Measurements from ENCODE around the gene MEGF11. TPM values are rescaled to one million over a fixed set of nuclear protein-coding genes. Genes with fewer than 3 reads are reported as not detected.
"Not testable (repeated sequence)": the region's sequence is repeated elsewhere in the genome, so short reads cannot be mapped to it uniquely, and the experiment has no call there.

MEGF11 gene
- total RNA-seq, 1 donor from 2014 or later: not detected

- H3K36me3 Mint-ChIP-seq (ENCODE audit: low read depth): peaks cover 48% of the 10 kb centered on the region
Measured at GRCh38 chr15:65896236-65896635, 357.3 kb downstream of the MEGF11 start.

GRCh38 chr15:65893060-65893459 lies 360.5 kb downstream of the MEGF11 start:
- Mint-ChIP-seq H3K9me3 (no peaks in the 10 kb centered on the region), H3K27ac (peak overlapping the region; percentile 6), H3K4me1 (ENCODE audit: low read depth) (peaks cover 47% of the 10 kb centered on the region), H3K36me3 (ENCODE audit: low read depth) (peaks cover 52% of the 10 kb centered on the region), H3K4me3 (no peak overlapping the region), H3K27me3 (ENCODE audit: insufficient read depth) (no peaks in the 10 kb centered on the region)
- no peak for DNase-seq (ENCODE audit: low spot score)
- intact Hi-C loops (cut with micrococcal nuclease): no loop called here

More at GRCh38 chr15:65896236-65896635, 357.3 kb downstream of the MEGF11 start:
- no peak for DNase-seq (ENCODE audit: low spot score)
- Mint-ChIP-seq H3K9me3 (no peaks in the 10 kb centered on the region), H3K27me3 (ENCODE audit: insufficient read depth) (no peaks in the 10 kb centered on the region), H3K4me3 (no peak overlapping the region), H3K4me1 (ENCODE audit: low read depth) (peaks cover 47% of the 10 kb centered on the region), H3K27ac (no peak overlapping the region)
- intact Hi-C loops (cut with micrococcal nuclease): no loop called here

DNA sequence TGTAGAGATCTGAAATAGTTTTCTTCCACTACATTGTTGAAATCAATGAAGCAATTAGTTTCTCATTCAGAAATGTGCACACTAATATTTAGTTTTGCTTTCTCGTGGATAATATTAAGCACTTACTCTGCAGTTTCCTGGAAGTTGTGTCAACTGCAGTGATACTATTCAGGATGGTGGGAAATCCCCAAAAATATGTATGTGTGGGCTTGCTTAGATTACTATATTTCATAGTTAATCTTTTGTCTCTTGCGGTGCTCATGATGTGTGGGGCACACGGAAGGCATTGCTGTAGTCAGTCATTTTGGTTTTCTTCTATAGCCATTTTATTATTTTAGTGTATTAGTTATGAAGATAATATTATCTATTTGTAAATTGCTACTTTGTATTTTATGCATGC lies 364.6 kb downstream of the MEGF11 start:
- peaks cover 62% of the 10 kb centered on the region for H3K36me3 Mint-ChIP-seq (ENCODE audit: low read depth)
- H3K4me1 Mint-ChIP-seq (ENCODE audit: low read depth): peaks cover 77% of the 10 kb centered on the region
- H3K9me3 Mint-ChIP-seq: peaks cover 9% of the 10 kb centered on the region
- peak overlapping the region; percentile 40 for H3K4me3 Mint-ChIP-seq
- DNase-seq (ENCODE audit: low spot score): no peak
- H3K27me3 Mint-ChIP-seq (ENCODE audit: insufficient read depth): no peaks in the 10 kb centered on the region
- intact Hi-C loops (cut with micrococcal nuclease): no loop called here
- H3K27ac Mint-ChIP-seq: peak overlapping the region; percentile 74

DNA sequence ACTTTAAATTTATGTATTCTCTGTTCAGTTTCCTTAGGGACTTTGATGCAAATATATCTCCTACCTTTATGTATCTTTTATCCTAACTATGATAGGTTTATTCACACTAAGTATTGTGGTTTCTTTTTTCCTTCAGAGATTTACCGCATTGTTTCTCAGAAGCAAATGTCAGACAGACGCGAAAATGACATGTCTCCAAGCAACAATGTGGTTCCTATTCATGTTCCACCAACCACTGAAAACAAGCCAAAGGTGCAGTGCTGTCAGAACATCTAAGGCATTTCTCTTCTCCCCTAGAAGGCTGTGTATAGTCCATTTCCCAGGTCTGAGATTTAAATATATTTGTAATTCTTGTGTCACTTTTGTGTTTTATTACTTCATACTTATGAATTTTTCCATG lies 366.0 kb downstream of the MEGF11 start:
- H3K4me1 Mint-ChIP-seq (ENCODE audit: low read depth): peaks cover 86% of the 10 kb centered on the region
- peak overlapping the region; percentile 65 for H3K4me3 Mint-ChIP-seq
- intact Hi-C loops (cut with micrococcal nuclease): loop anchor here (1.0 to 2.0 kb wide), 5 partner anchors 18 to 813 kb away; partner anchors contain the start of genes DENND4A and RAB11A
- H3K27ac Mint-ChIP-seq: peak overlapping the region; percentile 90
- peaks cover 65% of the 10 kb centered on the region for H3K36me3 Mint-ChIP-seq (ENCODE audit: low read depth)
- peaks cover 9% of the 10 kb centered on the region for H3K9me3 Mint-ChIP-seq
- H3K27me3 Mint-ChIP-seq (ENCODE audit: insufficient read depth): no peaks in the 10 kb centered on the region
- DNase-seq (ENCODE audit: low spot score): peak; percentile 64

- H3K27me3 Mint-ChIP-seq (ENCODE audit: insufficient read depth): no peaks in the 10 kb centered on the region
Measured at GRCh38 chr15:65885668-65886218, 367.8 kb downstream of the MEGF11 start.

DNA sequence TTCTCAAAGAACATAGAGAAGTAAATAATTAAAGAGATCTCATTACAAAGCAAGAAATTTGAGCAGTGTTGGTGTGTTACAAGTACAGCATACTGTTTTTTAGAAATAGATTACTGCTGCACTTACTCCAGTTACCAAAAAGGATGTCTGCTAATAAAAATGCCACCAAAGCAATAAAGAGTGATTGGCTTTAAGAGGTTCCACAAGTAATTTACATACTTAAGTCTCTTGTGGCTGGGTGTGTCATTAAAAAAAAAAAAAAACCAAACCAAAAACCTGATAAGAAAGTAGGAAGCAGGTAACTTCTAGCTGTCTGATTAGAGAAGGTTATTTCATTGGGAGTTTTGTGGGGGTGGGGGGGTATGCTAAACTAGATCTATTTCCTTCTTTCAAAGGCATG lies 369.0 kb downstream of the MEGF11 start:
- no peak for DNase-seq (ENCODE audit: low spot score)
- no peak overlapping the region for H3K4me3 Mint-ChIP-seq
- H3K36me3 Mint-ChIP-seq (ENCODE audit: low read depth): peaks cover 65% of the 10 kb centered on the region
- intact Hi-C loops (cut with micrococcal nuclease): loop anchor here (5.0 kb wide), 1 partner anchor 352 kb away; the partner anchor contains the start of gene HACD3
- H3K27me3 Mint-ChIP-seq (ENCODE audit: insufficient read depth): no peaks in the 10 kb centered on the region
- no peak overlapping the region for H3K27ac Mint-ChIP-seq
- H3K9me3 Mint-ChIP-seq: peaks cover 9% of the 10 kb centered on the region
- peaks cover 88% of the 10 kb centered on the region for H3K4me1 Mint-ChIP-seq (ENCODE audit: low read depth)

More at GRCh38 chr15:65885668-65886218, 367.8 kb downstream of the MEGF11 start:
- H3K4me1 Mint-ChIP-seq (ENCODE audit: low read depth): peaks cover 87% of the 10 kb centered on the region
- DNase-seq (ENCODE audit: low spot score): no peak
- peaks cover 65% of the 10 kb centered on the region for H3K36me3 Mint-ChIP-seq (ENCODE audit: low read depth)
- peak overlapping the region; percentile 7 for H3K27ac Mint-ChIP-seq
- H3K9me3 Mint-ChIP-seq: peaks cover 9% of the 10 kb centered on the region
- no peak overlapping the region for H3K4me3 Mint-ChIP-seq
- intact Hi-C loops (cut with micrococcal nuclease): loop anchor here (2.0 kb wide), 1 partner anchor 815 kb away; no protein-coding TSS in a partner anchor

- Mint-ChIP-seq H3K9me3 (peaks cover 9% of the 10 kb centered on the region), H3K4me1 (ENCODE audit: low read depth) (peaks cover 79% of the 10 kb centered on the region), H3K27ac (no peak overlapping the region), H3K36me3 (ENCODE audit: low read depth) (peaks cover 63% of the 10 kb centered on the region), H3K4me3 (no peak overlapping the region), H3K27me3 (ENCODE audit: insufficient read depth) (no peaks in the 10 kb centered on the region)
- no peak for DNase-seq (ENCODE audit: low spot score)
- intact Hi-C loops (cut with micrococcal nuclease): loop anchor here (5.0 kb wide), 1 partner anchor 351 kb away; the partner anchor contains the start of gene HACD3
Measured at GRCh38 chr15:65883571-65883970, 370.0 kb downstream of the MEGF11 start.

DNA sequence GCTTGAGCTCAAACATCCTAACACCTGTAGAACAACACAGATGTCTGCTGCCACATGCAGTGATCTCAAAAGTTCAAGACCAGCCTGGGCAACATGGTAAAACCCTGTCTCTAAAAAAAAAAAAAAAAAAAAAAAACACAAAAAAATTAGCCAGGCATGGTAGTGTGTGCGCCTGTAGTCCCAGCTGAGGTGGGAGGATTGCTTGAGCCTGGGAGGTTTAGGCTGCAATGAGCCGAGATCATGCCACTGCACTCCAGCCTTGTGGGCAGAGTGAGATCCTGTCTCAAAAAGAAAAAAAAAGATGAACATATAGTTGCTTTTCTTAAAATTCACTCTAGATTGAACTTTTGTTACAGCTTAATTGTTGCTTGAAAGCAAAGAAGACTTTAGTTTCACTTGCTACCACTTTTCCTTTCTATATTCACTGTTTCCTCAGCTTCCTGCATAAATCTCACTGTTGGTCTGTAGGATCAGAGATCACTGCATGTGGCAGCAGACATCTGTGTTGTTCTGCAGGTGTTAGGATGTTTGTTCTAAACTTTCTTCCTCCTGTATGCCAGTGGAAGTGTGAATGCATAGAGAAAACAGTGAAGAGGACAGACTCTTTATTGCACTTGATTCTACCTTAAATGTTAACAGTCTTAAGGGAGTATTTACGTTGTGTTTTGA lies 371.6 kb downstream of the MEGF11 start:
- peak overlapping the region; percentile 11 for H3K27ac Mint-ChIP-seq
- peaks cover 71% of the 10 kb centered on the region for H3K4me1 Mint-ChIP-seq (ENCODE audit: low read depth)
- intact Hi-C loops (cut with micrococcal nuclease): loop anchor here (1.0 to 5.0 kb wide), 2 partner anchors 13 to 350 kb away; partner anchors contain the start of genes HACD3 and RAB11A
- peaks cover 62% of the 10 kb centered on the region for H3K36me3 Mint-ChIP-seq (ENCODE audit: low read depth)
- no peak for DNase-seq (ENCODE audit: low spot score)
- peak overlapping the region; percentile 28 for H3K4me3 Mint-ChIP-seq
- H3K9me3 Mint-ChIP-seq: peaks cover 5% of the 10 kb centered on the region
- H3K27me3 Mint-ChIP-seq (ENCODE audit: insufficient read depth): no peaks in the 10 kb centered on the region

DNA sequence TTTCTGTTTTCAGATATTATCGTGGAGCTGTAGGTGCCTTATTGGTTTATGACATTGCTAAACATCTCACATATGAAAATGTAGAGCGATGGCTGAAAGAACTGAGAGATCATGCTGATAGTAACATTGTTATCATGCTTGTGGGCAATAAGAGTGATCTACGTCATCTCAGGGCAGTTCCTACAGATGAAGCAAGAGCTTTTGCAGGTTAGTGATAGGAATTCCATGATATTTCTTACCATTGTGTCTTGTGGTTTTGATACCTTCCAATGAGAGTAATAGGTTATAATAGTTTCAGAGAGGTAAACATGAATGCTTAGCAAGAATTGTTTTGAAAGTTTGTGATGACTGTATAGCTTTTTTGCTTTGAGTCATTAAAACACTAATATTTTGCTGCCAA lies 375.8 kb downstream of the MEGF11 start:
- Mint-ChIP-seq H3K36me3 (ENCODE audit: low read depth) (peaks cover 43% of the 10 kb centered on the region), H3K27ac (no peak overlapping the region), H3K4me1 (ENCODE audit: low read depth) (peaks cover 40% of the 10 kb centered on the region), H3K9me3 (no peaks in the 10 kb centered on the region), H3K4me3 (no peak overlapping the region), H3K27me3 (ENCODE audit: insufficient read depth) (no peaks in the 10 kb centered on the region)
- no peak for DNase-seq (ENCODE audit: low spot score)
- intact Hi-C loops (cut with micrococcal nuclease): no loop called here

- Mint-ChIP-seq H3K9me3 (no peaks in the 10 kb centered on the region), H3K36me3 (ENCODE audit: low read depth) (peaks cover 39% of the 10 kb centered on the region), H3K27me3 (ENCODE audit: insufficient read depth) (no peaks in the 10 kb centered on the region), H3K27ac (no peak overlapping the region), H3K4me1 (ENCODE audit: low read depth) (peaks cover 32% of the 10 kb centered on the region), H3K4me3 (no peak overlapping the region)
- DNase-seq (ENCODE audit: low spot score): no peak
- intact Hi-C loops (cut with micrococcal nuclease): no loop called here
Measured at GRCh38 chr15:65875458-65875857, 378.1 kb downstream of the MEGF11 start.

DNA sequence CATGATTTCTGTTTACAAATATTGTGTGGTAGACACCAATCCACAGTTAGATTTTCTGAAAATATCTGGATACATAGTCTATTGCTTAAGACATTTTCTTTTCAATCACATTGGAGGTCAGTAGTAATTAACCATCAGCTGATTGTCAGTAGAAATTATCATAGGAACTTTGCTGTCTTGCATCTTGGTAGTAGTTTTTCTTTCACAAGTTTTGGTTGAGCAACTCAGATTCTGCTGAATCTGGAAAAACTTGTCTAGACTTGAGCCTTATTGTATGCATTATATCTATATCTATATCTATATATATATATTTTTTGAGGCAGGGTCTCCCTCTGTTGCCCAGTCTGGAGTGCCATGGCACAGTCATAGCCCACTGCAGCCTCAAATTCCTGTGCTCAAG lies 380.3 kb downstream of the MEGF11 start:
- peaks cover 4% of the 10 kb centered on the region for H3K27me3 Mint-ChIP-seq (ENCODE audit: insufficient read depth)
- peaks cover 40% of the 10 kb centered on the region for H3K4me1 Mint-ChIP-seq (ENCODE audit: low read depth)
- peaks cover 32% of the 10 kb centered on the region for H3K36me3 Mint-ChIP-seq (ENCODE audit: low read depth)
- no peak overlapping the region for H3K27ac Mint-ChIP-seq
- no peak for DNase-seq (ENCODE audit: low spot score)
- H3K9me3 Mint-ChIP-seq: no peaks in the 10 kb centered on the region
- H3K4me3 Mint-ChIP-seq: no peak overlapping the region
- intact Hi-C loops (cut with micrococcal nuclease): loop anchor here (5.0 kb wide), 1 partner anchor 419 kb away; the partner anchor contains the start of gene DIS3L

DNA sequence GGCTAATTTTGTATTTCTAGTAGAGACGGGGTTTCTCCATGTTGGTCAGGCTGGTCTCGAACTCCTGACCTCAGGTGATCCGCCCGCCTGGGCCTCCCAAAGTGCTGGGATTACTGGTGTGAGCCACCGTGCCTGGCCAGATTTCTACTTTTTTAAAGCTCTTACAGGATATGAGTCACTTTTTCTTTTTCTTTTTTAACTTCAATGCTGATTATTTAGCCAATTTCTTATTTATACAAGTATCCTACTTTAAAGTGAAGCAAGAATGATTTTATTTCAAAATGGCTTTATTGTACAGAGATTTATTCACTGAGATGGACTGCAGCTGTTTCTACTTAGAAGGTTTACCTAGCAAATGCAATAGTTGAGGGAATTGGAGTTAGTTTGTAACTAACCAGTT lies 381.0 kb downstream of the MEGF11 start:
- DNase-seq (ENCODE audit: low spot score); H3K4me3 Mint-ChIP-seq; H3K27ac Mint-ChIP-seq; H3K27me3 Mint-ChIP-seq (ENCODE audit: insufficient read depth); H3K9me3 Mint-ChIP-seq: not testable (repeated sequence)
- intact Hi-C loops (cut with micrococcal nuclease): loop anchor here (5.0 kb wide), 1 partner anchor 420 kb away; the partner anchor contains the start of gene DIS3L
- Mint-ChIP-seq H3K4me1 (ENCODE audit: low read depth) (peaks cover 38% of the 10 kb centered on the region), H3K36me3 (ENCODE audit: low read depth) (peaks cover 27% of the 10 kb centered on the region)

GRCh38 chr15:65871886-65872285 lies 381.7 kb downstream of the MEGF11 start:
- not testable (repeated sequence) for H3K4me3 Mint-ChIP-seq; DNase-seq (ENCODE audit: low spot score); H3K9me3 Mint-ChIP-seq; H3K27ac Mint-ChIP-seq; H3K27me3 Mint-ChIP-seq (ENCODE audit: insufficient read depth)
- Mint-ChIP-seq H3K4me1 (ENCODE audit: low read depth) (peaks cover 33% of the 10 kb centered on the region), H3K36me3 (ENCODE audit: low read depth) (peaks cover 22% of the 10 kb centered on the region)
- intact Hi-C loops (cut with micrococcal nuclease): loop anchor here (5.0 kb wide), 1 partner anchor 420 kb away; the partner anchor contains the start of gene DIS3L

Data from activated T-helper 1 cell treated with anti-CD3 and anti-CD28 coated beads, Interleukin-12 subunit alpha, Interleukin-12 subunit beta, Interleukin-2, Interleukin-4 antibody, amounts not matched to agents 30 ng/mL and 10 ng/mL and 1 ng/mL, durations not matched to agents 14 hours and 24 hours and 36 hours (primary cell).